ENCODE measurements around the gene COL18A1.

The COL18A1 gene

DNA sequence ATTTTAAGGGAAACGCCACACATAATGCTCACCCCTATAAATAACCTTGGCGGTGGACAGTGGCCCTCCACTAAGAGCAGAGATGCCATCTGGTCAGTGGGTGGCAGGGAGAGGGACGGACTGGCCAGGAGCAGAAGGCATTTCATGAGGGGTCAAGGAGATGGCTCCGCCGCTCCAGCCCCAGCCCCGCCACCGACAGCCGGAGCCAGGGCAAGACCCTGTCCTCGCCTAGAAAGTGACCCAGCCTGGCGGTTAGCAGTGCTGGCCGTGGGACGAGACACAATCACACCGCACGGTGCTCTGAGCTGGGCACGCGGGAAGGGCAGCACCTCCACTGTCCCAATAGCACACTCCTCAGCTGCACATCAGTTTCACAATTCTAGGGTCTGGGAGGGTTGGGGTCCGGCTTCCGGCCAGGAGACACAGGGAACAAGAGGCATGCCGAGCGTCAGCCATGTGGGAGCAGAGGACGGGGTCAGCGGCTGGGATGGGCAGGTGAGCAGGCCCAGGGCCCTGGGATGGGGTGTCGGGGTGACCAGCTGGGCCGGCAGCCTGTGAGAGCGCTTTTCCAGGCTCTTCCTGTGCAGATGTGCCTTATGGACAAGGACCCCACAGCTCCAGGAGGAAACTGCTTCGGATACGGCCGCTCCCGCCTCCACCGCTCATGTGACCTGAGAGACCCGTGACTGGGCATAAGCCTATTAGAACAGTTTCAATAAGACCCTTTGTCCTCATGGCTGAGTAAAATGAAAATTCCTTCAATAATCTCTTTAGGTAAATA is 131.5 kb downstream of the COL18A1 start:
- no peak for DNase-seq

GRCh38 chr21:45537111-45537745 is 132.3 kb downstream of the COL18A1 start:
- no peak for DNase-seq

DNA sequence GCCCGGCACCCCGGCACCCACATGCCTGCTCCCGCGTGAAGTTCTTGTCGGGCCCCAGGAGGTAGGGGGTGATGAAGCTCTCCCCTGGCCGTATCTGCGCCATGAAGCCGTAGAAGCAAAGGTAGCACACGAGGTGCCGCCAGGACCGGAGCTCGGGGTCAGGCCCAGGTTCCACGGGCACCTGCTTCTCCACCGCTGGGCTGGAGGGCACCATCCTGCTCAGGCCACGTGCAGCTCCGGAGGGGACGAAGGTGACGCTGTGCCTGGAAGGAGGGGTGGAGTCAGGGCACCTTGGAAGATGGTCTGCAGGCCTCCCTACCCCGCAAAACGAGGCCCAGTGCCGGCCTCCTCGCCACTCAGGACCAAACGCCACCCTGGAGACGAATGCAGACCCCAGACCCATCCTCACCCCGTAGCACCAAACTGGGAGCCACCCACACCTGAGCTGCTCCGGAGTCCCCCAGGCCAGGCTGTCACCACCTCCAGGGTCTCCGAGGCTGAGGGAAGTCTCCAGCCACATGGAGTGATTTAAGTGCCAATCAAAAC is 132.9 kb downstream of the COL18A1 start:
- no peak for DNase-seq

GRCh38 chr21:45538381-45539045 is 133.5 kb downstream of the COL18A1 start:
- DNase-seq = no peak

DNA sequence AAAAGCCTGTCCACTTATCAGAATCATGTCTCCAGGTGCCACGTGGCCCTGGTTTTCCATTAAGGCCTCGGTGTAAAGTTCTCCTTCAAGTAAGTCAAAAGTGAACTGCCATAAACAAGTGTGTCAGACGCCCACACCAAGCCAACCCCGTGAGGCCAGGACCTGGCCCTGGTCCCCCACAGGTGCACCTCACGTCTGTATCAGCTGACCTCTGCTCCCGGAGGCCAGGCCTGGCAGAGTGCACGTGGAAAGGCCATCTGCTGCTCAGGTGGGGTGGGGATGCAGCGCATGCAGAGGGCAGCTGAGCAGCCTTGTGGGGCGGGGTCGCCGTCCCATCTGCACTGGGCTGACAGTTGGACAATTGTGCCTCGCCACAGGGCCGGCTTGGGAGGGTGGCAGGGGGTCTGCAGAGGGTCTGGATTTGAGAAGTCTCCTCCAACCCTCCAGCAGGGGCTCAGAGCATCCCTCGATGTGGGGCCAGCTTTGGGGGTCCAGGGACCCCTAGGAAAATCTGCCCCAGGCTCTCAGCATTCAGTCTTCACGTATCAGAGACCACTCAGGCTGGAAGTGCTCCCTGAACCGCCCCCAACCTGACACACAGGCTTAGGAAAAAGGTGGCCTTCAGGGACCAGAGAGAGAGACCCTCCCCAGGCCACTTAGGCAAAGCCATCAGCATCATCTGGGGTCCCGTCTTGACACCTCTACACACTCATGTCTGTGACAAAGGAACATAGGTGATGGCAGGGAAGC is 134.3 kb downstream of the COL18A1 start:
- DNase-seq = no peak

DNA sequence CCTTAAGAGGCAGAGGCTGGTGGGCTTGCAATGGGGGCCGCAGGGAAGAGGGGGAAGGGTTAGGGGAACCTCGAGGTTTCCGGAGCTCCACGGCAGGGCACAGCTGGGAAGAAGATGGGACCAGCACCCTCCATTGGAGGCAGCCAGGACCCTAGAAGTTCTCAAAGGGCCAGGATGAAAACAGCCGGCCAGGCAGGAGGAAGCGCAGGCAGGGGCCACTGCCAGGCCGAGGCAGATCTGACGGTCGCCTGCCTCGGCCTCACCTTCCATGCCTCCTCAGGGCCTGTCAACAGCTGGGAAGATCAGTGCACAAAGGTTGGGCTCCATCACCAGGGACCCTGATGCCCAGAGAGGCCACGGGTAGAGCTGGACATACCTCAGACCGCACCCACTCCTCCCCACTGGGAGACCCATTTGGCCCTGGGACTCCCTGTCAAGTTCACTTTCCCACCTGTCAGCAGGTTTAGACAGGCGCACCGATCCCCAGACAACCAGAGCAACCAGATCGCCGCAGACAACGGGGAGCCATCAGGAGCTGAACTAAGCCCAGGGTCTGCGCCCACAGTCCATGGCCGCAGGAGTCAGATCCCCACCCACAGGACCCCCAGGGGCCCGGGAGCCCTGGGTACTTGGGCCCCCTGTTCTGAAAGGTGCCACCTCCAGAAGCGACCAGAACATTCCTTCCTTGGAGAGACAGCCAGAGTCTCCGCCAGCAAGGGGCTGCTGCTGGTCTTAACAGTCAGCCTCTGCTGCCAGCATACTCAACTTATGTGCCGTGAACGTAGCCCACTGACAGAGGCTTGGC is 135.0 kb downstream of the COL18A1 start:
- no peak for DNase-seq

- DNase-seq = no peak
Observed at GRCh38 chr21:45540601-45540970, 135.6 kb downstream of the COL18A1 start.

DNA sequence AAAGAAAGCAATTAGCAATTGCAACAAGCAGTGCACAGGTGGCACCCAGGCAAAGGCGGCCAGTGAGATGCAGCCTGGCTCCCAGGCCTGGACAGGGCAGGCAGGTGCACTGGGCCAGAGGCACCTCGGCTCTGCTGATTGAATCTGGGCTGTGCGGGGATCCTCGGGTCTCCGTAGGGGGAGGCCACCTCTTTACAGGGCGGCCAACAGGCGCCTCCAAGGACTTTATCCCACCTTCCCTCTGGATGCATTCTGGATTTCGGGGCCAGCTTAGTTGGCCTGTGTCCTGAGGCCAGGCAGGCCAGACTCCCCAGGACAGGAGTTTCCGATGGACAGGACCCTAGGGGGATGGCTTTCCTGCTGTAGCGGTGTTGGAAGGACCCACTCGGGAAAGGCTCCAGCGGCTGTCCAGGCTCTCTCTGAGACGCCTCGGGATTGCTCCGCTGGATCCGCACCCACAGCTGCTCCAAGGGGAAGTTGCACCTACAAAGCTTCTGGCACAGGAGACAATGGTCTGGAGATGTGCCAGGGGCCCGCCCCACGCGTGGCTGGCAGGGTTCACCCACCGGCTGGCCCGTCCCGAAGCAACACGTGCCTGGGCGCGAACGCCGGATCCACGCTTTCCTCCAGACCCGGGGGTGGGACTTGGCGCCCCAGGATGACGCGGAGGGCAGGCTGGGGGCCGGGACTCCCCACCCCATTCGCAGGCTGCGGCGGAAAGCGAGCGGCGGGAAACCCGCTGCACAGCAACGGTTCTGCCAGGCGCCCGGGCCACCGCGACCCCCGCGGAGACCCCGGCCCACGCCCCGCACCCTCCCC is 136.5 kb downstream of the COL18A1 start:
- peak; percentile 53 for DNase-seq

- DNase-seq = peak; percentile 57
Observed at GRCh38 chr21:45542242-45542666, 137.3 kb downstream of the COL18A1 start, which contains the start of gene SLC19A1. TSS of gene SLC19A1 (minus strand) at chr21:45542440. CDS start at chr21:45537959, 4,481 bp downstream.

GRCh38 chr21:45542667-45543370 is 137.9 kb downstream of the COL18A1 start:
- no peak for DNase-seq

DNA sequence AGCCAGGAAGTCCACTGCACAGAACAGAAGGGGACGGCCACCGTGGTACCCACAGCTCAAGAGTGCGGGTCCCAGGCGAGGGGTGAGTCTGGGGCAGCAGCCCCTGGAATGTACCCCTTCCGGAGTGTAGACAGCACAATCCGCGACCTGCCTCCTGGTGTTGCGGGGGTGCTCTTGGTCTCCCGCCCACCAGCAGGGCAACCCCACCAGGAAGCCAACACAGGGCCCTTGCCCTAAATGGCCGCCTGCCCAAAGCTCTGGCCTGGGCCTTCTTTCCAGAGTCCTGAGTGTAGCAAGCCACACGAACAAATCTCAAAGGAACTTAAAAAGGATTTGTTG is 138.4 kb downstream of the COL18A1 start:
- DNase-seq = no peak

DNA sequence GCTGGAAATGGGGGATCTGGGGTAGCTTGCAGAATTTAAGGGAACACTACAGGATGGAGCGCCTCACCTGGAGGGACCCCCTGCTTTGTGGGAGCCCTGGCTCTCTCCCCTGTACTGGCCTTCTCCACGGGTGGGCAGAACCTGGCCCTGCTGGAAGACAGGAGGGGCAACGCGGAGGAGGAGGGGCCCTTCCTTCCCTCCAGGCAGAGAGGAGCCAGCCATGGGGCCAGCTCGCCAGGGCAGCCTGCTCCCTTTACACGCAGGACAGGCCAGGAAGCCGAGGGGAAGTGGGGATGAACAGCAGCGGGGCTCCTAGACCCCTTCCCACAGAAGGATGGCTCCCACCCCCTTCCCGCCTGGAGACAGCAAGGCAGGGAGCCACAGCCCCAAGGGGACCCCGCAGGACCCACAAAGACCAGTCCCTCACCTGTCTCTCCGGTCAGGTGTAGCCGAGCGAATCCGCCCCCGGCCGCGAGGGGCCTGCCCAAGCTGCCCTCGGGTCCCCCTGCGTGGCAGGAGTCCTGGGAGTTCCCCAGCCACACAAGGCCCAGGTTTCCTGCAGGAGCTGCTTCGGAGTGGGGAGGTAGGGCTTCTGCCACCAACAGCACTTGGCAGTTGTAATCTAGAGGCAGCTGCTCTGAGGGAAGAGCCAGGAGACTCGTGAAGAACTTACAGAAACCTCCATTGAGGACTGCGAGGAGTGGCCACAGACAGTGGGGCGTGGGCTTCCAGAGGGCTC is 138.9 kb downstream of the COL18A1 start:
- no peak for DNase-seq

DNA sequence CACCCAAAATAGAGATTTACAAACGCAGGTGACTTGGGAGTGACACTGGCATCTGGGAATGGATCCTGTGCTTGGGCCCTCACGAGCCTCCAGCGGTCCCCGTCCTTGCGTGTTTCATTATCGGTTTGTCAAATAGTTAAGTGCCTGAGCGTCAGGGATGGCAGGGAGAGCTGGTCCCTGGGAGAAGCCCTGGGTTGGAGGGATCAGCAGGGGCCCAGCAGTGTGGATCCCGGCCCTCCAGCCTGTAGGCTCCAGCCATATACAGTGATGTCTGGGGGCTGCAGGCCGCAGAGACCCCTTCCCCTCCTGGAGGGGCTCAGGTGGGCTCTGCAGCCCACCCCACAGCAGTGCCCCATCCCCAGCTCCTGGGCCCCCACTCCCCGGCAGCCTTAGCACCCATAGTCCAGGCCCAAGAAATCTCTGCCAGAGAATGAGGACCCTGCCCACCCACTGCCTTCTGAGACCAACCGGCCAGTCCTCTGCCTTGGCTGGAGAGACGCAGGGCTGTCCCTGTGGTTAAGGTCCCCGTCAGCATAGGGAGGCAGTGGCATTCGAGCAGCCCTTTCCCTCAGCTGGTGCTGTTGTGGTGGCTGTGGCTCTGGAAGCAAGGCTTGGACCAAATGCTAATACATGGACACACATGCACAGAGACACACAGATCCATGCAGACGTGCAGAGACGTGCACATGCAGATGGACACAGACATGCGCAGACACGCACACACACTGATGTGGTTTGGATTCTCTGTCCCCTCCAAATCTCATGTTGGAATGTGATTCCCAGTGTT is 139.7 kb downstream of the COL18A1 start:
- no peak for DNase-seq

DNA sequence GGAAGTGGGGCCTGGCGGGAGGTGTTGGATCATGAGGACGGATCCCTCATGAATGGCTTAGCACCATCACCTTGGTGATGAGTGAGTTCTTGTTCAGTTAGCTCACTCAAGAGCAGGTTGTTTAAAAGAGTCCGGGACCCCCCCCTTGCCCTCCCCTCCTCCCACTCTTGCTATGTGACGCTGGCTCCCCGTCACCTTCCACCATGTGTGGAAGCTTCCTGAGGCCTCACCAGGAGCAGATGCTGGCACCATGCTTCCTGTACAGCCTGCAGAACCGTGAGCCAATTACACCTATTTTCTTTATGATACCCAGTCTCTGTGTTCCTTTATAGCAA is 140.2 kb downstream of the COL18A1 start:
- no peak for DNase-seq

DNA sequence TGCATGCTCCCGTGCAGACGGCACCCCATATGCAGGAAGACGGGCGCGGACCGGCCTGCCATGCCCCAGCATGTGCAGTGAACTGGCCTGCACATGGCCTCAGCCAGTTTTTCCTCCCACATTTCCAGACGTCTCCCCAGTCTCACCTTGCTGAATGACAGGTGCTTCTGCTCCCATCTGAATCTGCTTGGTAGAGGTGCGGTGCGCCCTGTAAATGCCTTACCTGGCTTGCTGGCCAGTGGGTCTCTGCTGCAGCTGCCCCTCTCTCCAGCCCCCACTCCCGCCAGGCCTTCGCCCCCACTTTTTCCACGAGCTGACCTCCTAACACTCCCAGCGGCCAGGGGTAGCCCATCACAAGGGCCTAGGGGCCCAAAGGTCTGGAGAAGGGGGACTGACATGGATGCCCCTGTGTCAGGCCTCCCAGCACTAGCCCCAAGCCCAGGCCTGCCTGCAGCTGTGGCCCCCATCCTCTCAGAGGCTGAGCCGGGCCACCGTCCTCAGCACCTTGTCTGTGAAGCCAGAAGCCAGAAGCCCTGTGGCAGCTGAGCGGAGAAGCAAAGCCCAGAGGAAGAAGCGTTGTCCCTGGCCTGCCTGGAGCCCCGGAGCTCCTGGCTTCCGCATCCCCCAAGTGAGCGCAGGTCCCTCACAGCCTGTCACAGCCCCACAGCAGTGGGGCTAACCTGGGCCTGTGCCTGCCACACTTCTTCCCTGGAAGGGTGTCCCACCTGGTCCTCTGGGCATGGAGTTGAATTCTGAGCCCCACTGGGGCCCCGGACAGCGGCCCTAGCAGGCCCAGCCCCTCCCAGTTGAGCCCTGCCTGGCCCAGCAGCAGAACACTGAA is 140.9 kb downstream of the COL18A1 start:
- no peak for DNase-seq

GRCh38 chr21:45546636-45547544 is 141.9 kb downstream of the COL18A1 start:
- DNase-seq = no peak

DNA sequence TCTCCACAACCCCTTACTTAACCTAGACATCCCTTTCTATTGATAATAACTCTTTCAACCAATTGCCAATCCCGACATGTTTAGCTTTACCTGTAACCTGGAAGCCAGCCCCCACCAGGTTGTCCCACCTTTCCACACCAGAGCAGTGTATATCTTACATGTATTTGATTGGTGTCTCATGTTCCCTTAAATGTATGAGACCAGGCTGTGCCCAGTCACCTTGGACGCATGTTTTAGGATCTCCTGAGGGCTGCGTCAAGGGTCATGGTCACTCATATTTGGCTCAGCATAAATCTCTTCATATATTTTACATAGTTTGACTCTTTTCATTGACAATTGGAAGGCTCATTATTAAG is 142.6 kb downstream of the COL18A1 start:
- DNase-seq = no peak
